Keratinocyte (primary cell): ENCODE data around the gene CACNB2.

Source experiments
- EZH2 ChIP-seq: IDR thresholded peaks from one replicate; pipeline ENCODE4 v1.6.1; 2012; ENCODE audit warnings: inconsistent platforms, mild to moderate bottlenecking, low read length, moderate library complexity
- TF ChIP-seq, protein P1 (sequence below), 3 experiments: IDR thresholded peaks in 1 of 3; conservative IDR thresholded peaks in 1 of 3; optimal IDR thresholded peaks in 1 of 3; 2 replicates in 2 of 3; 3 replicates in 1 of 3; pipeline versions ENCODE3 to v1.5.1; 2011; ENCODE audit warnings: low read length in 3 of 3, mild to moderate bottlenecking in 3 of 3, moderate library complexity in 2 of 3, control low read depth in 1 of 3, inconsistent platforms in 1 of 3; ENCODE audit not compliant: insufficient read depth in 2 of 3; ENCODE audit errors: extremely low read depth in 1 of 3

DNA sequence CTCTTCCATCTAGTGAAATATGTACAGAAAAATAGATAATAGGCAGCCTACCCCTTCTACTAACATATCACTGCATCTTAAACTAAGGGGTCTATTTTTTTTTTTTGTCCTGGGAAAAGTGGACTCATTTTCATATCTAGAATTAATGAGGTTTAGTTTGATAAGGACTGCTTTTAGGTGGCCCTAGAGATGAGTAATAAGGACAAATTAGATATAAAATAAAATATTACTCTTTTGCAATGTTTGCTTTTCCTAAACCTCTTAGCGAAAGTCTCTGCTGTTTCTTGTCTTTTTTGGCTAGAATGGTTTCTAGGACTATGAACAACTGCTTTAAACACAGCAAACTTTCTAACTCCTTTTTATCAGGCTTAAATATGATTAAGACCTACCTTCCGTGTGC is 83.7 kb downstream of the CACNB2 start:
- TF ChIP-seq, protein P1, sequence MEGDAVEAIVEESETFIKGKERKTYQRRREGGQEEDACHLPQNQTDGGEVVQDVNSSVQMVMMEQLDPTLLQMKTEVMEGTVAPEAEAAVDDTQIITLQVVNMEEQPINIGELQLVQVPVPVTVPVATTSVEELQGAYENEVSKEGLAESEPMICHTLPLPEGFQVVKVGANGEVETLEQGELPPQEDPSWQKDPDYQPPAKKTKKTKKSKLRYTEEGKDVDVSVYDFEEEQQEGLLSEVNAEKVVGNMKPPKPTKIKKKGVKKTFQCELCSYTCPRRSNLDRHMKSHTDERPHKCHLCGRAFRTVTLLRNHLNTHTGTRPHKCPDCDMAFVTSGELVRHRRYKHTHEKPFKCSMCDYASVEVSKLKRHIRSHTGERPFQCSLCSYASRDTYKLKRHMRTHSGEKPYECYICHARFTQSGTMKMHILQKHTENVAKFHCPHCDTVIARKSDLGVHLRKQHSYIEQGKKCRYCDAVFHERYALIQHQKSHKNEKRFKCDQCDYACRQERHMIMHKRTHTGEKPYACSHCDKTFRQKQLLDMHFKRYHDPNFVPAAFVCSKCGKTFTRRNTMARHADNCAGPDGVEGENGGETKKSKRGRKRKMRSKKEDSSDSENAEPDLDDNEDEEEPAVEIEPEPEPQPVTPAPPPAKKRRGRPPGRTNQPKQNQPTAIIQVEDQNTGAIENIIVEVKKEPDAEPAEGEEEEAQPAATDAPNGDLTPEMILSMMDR (optimal IDR thresholded peaks at IDR 0.05 in 1 of 3, IDR thresholded peaks at IDR 0.05 in 1 of 3, conservative IDR thresholded peaks at IDR 0.05 in 1 of 3; ENCODE audit: extremely low read depth in 1 of 3, insufficient read depth in 2 of 3, low read length in 3 of 3), result no peak
- no peak for TF ChIP-seq EZH2
